SU-DHL-6 (cell line): ENCODE measurements around the gene HSD11B2.

ENCODE experiments used
- EZH2phosphoT487 ChIP-seq: fragments of 200-600 bp; sonication (generic), shearing (Covaris generic); conservative IDR thresholded peaks from 2 replicates; pipeline ENCODE4 v1.6.1; 2018; ENCODE audit warnings: mild to moderate bottlenecking, antibody characterized with exemption, low read length, moderate library complexity, mixed read lengths
- TF ChIP-seq, protein P1 (sequence below): fragments of 200-600 bp; sonication (generic); IDR thresholded peaks from one replicate; pipeline ENCODE4 v1.5.1; 2017; ENCODE audit warnings: antibody characterized with exemption, mild to moderate bottlenecking, low read length, moderate library complexity; ENCODE audit not compliant: insufficient read depth, poor library complexity, severe bottlenecking

DNA sequence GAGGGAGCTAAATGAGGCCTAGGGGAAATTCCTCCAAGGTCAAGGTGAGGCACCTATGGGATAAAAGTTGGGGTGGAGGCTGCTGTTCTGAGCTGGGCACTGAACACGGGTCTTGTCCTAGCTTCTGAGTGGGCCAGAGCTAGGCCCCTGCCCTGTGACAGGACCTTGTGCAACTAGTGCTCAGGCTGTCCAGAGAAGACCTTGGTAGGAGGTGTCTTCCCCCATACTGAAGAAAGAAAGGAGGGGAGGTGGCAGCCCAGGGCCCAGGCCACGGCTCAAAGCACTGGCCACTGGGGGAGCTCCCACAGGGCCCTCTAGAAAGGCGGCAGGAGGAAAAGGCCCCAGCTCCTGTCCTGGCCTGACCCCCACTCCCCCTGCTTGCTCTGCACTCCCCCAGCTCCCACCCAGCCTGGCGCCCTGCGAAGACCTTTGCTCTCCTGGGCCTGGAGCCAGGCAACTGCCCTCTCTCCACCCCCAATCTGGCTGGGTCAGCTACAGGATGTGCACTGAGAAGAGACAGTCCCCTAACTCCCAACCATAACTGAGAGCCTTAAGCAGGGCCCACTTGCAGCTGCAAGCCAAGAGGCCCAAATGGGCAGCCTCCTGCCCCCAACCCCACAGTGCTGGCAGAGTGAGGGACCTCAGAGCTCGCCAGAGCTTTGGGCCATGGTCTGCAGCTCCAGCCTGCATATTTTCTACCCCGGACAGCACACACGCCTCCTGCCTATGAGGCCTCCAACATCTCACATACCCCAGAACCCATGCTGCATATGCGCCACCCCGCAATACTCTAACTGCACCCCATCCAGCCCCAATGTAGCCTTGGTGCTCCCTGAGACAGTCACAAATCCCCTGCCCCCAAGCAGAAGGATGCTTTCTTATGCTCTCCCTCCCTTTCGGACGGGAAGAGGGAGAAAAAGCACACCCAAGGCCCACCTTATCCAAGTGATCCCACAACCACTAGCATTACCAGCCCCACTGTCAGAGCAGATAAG is 15.3 kb downstream of the HSD11B2 start:
- TF ChIP-seq, protein P1, sequence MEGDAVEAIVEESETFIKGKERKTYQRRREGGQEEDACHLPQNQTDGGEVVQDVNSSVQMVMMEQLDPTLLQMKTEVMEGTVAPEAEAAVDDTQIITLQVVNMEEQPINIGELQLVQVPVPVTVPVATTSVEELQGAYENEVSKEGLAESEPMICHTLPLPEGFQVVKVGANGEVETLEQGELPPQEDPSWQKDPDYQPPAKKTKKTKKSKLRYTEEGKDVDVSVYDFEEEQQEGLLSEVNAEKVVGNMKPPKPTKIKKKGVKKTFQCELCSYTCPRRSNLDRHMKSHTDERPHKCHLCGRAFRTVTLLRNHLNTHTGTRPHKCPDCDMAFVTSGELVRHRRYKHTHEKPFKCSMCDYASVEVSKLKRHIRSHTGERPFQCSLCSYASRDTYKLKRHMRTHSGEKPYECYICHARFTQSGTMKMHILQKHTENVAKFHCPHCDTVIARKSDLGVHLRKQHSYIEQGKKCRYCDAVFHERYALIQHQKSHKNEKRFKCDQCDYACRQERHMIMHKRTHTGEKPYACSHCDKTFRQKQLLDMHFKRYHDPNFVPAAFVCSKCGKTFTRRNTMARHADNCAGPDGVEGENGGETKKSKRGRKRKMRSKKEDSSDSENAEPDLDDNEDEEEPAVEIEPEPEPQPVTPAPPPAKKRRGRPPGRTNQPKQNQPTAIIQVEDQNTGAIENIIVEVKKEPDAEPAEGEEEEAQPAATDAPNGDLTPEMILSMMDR: no peak
- no peak for TF ChIP-seq EZH2phosphoT487
